C4-2B (cell line): ENCODE results near the gene HDAC3.
A peak's percentile ranks its signal among the peaks of the same experiment; 100 is the strongest.

Source experiments
- H3K27ac ChIP-seq: fragments of 450-650 bp; 2 replicates; pipeline ENCODE4 v1.5.1; 2017
- ZFX ChIP-seq: fragments of 450-650 bp; IDR thresholded peaks from 2 replicates; pipeline ENCODE4 v1.6.1; 2017
- TF ChIP-seq, protein P1 (sequence below): fragments of 450-650 bp; conservative IDR thresholded peaks from 2 replicates; pipeline ENCODE4 v1.5.1; 2017; ENCODE audit warnings: mild to moderate bottlenecking

The HDAC3 gene

DNA sequence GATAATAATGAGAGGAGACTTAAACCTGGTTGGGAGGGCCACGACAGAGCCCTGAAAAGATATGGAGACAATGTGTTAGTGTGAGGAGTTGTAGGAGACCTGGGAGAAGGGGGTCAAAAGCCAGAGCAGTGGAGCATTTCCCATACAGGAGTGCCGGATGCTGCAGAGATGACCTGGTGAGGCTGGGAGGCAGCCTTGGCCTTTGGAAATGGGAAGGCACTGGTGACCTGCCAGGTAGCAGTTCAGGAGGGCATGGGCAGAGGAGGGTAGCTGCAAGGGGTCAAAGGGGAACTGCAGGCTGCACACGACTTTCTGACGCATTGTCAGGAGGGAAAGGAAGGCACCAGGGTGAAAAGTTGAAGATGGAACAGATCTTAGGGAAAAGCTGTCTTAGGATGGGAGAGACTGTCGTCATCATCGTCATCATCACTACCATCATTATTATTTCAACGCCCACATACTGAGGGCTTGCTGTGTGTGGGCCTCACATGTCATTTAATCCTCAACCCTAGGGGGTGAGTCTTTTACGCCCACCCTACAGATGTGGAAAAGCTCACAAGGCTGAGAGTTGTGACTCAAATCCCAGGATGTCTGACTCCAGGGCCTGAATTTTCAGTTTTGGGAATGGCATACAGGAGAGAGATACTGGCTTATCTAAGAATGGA is 32.1 kb upstream of the HDAC3 start:
- no peak for TF ChIP-seq ZFX

DNA sequence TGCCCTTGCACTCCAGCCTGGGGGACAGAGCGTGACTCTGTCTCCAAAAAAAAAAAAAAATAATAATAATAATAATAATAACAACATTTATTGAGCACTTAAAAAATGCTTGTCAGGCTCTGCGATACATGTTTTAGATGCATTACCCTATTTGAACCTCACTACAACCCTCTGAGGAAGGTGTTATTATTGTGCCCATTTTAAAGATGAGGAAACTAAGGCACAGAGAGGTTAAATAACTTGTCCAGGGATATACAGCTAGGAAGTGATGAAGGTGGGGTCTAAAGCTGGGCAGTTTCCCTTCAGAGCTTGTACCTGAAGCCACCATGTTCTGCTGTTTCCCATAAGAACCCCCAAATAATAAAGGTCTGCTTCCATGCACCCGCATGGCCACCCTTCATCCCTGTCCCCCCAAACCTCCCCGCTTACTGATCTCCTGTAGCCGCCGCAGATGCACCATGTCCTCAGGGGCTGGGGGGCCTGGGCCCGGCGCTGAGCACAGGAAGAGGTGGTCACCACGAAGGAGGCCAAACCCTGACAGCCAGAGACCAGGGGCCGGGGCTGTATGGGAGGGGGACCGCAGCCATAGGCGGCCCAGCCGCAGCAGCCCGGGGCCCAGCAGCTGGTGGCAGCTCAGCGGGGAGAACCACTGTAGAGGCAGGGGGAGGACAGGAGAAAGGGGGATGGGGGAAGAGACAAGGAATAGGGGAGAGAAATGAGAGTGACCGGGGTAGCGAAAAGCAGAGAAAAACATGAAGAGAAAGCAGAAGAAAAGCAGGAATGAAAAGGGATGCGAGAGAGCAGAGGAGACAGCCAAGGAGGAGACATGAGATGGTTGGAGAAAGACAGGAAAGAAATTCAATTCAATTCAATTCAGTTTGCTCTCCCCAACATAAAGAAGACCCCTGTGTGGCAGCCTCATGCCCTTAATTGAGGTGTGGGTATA is 29.6 kb upstream of the HDAC3 start:
- TF ChIP-seq, protein P1, sequence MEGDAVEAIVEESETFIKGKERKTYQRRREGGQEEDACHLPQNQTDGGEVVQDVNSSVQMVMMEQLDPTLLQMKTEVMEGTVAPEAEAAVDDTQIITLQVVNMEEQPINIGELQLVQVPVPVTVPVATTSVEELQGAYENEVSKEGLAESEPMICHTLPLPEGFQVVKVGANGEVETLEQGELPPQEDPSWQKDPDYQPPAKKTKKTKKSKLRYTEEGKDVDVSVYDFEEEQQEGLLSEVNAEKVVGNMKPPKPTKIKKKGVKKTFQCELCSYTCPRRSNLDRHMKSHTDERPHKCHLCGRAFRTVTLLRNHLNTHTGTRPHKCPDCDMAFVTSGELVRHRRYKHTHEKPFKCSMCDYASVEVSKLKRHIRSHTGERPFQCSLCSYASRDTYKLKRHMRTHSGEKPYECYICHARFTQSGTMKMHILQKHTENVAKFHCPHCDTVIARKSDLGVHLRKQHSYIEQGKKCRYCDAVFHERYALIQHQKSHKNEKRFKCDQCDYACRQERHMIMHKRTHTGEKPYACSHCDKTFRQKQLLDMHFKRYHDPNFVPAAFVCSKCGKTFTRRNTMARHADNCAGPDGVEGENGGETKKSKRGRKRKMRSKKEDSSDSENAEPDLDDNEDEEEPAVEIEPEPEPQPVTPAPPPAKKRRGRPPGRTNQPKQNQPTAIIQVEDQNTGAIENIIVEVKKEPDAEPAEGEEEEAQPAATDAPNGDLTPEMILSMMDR, result no peak
- TF ChIP-seq ZFX, result no peak

More for the DNA sequence above, 32.1 kb upstream of the HDAC3 start:
- no peak overlapping the region for H3K27ac ChIP-seq

DNA sequence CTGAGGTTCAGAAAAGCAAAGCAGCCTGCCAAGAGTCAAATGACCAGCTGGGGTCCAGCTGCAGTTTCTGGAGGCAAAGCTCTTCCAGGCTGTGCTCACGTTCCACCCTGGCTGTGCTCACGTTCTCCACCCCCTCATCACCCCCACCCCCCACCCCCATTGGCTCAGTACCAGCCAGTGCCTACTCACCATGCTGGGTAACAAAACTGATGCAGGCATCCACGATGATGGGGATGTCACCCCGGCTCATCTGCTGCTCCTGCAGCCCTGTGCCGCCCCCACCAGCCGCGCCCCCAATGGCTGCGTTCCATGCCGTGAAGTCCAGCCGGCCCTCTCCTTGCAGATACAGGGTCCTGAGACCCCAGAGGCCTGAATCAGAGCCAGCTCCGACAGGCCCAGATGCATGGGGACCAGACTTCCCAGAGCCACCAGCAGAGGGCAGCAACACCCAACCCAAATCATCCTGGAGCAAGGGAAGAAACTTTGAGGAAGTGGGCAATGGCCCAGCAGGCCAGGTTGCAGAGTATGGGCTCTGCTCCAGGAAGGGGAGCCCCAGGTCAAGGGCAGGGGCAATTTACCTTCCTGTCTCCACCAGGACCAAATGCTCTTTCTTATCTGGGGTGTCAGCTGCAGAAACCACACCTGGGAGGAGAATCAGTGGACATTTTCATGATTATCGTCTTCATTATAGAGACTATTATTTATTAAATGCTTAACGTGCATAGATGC is 28.2 kb upstream of the HDAC3 start:
- no peak overlapping the region for H3K27ac ChIP-seq
- no peak for TF ChIP-seq ZFX
- TF ChIP-seq, protein P1, result peak; percentile 96

More for the DNA sequence above, 29.6 kb upstream of the HDAC3 start:
- H3K27ac ChIP-seq, result no peak overlapping the region

DNA sequence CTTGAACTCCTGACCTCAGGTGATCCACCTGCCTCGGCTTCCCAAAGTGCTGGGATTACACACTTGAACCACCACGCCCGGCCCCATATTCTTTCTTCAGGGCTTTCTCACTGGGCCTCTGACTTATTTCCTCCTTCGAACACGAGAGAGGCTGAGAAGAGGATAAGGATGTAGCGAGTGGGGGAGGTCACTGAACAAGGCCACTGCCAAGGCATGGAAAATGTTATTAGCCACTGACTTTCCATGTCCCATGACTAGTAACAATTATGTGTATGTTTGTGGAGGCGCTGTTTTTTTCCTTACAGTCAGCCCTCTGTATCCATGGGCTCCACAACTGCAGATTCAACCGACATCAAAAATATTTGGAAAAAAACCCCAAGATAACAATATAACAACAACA is 26.9 kb upstream of the HDAC3 start:
- H3K27ac ChIP-seq, result peak overlapping the region; percentile 29; the same call in 1 of the 2 replicates
- TF ChIP-seq ZFX, result no peak

DNA sequence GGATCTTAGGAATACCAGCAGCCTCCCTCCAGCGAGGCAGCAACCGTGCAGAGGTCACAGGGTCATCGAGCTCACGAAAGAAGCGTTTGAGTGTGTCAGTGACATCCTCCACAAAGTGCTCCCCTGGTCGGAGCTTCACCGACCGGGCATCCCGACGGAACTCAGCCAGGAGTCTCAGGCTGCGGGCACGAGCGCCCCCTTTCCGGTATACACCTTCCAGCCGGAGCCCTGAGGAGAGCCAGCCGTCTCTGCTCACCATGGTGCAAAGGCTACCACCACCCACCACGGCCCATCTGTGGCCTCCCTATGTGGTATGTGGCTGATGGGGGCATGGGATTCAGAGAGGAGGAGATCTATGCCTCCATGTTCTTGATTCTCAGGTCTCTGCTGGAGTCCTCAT is 25.4 kb upstream of the HDAC3 start:
- H3K27ac ChIP-seq, result peak overlapping the region; percentile 6; the same call in 1 of the 2 replicates
- TF ChIP-seq ZFX, result no peak
- TF ChIP-seq, protein P1, result no peak

DNA sequence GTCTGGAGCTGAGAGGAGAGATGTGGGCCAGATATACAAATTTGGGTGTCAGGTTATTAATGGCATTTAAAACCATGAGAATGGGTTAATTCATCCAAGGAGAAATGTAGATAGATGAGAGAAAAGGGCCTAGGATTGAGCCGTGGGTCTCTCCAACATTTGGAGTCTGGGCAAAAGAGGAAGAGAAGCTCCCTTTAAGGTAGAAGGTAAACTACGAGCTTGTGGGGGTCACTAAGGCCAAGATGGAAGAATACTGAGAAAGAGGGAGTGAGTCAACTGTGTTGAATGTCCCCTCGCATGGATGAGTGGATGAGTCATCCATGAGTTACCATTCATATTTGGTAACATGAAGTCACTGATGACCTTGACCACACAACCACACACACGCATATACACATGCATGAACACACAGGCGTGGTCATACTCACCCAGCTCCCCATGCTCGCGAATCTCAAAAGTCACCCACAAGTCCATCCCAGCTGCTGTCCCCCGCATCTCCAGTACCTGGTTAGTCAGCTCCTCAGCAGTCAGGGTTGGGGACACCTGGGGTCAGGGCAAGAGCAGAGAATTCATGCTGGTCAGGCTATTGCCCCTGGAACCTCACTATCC is 21.4 kb upstream of the HDAC3 start:
- H3K27ac ChIP-seq, result no peak overlapping the region
- TF ChIP-seq, protein P1, result no peak
- TF ChIP-seq ZFX, result no peak

DNA sequence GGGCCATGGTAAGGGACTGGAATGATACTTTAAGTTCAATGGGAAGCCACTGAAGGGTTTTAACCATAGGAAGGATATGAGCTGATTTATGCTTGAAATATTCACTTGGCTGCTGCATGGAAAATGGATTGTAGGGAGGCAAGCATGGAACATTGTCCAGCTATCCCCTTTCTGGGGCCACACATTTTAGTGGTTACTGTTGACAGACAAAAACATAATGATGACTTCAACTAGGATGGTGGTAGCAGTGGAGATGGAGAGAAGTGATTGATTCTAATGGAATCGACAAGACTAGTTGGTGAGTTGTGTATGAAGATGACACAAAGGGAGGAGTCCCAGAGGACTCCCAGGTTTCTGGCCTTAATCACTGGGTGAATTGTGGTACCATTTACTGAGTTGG is 20.8 kb upstream of the HDAC3 start:
- no peak overlapping the region for H3K27ac ChIP-seq
- TF ChIP-seq, protein P1, result no peak
- no peak for TF ChIP-seq ZFX
